ENCODE results near the gene DBX1. TPM values are rescaled to one million over a fixed set of nuclear protein-coding genes. Genes with fewer than 3 reads are reported as not detected.
A peak's percentile ranks its signal among the peaks of the same experiment; 100 is the strongest.

DBX1 gene
- total and polyA plus RNA-seq, 12 donors: not detected

DNA sequence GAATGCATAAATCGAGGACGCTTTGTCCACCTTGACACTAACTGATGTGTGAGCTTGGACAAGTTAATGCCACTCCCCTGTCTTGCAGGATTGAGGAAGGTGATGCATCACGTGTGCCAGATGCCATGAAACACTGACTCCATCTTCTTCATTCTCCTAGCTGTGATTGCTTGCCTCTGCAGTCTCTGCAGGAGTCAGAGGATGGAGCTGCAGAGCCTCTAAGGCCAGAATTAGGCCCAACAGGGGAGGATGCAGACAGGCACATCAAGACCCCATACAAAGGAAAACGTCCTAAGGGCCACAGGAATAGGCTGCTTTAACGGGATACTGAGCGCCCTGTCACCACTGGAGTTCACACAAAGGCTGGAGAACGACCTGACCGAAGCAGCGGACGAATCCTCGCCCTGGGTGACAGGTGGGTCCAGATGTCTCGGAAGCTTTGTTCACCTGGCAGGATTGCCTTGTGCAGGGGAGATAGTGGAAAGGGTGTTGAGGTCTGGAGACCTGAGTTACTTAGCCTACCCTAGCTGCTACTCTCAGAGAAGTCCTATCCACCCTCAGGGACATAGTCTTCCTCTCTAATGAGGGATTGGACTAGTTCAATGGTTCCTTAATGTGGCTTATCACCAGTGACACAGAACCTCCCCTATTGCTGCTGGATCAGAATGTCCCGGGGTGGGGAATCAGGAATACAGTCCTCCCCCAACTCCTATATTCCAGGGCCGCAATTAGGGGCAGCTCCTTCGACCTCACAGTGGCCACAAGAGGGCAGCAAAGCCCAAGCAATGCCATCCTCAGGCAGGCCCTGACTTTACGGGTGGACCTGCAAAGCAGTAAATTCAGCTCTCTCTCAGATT is 32.4 kb downstream of the DBX1 start:
- 59 to 66% (median 62%) methylated on average over 15 to 16 of the region's 16 CpGs for WGBS, 4 donors
- intact Hi-C loops (cut with DNase I): loop anchor here in 1 of 2 donors (5.0 kb wide), 2 partner anchors 176 to 224 kb away; no protein-coding TSS in a partner anchor
- no peaks in the 10 kb centered on the region for H3K9me3 ChIP-seq (replicated peaks in 1 of 3)

DNA sequence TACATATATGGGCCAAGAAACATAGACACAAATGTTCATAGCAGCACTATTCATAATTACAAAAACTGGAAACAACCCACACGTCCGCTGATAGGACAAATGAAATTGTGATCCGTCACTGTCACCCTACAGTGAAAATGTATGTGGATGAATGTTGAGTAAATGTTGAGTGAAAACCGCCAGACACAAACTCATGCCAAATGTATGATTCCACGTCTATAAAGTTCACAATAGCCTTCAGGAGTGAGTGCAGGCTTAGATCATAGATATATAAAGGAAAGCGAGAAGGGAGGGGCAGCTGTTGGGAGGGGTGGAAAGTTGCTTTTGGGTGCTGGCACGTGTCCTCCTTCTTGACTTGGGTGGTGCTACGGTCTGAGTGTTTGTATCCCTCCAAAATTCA is 33.6 kb downstream of the DBX1 start:
- intact Hi-C loops (cut with DNase I): loop anchor here in 1 of 2 donors (5.0 kb wide), 2 partner anchors 174 to 226 kb away; no protein-coding TSS in a partner anchor
- Histone ChIP-seq H3K27me3 (no peaks in the 10 kb centered on the region), H3K9me3 (replicated peaks in 1 of 3) (no peaks in the 10 kb centered on the region), H3K4me1 (replicated peaks in 1 of 2) (peaks cover 0 to under 1% of the 10 kb centered on the region in 2 donors), H3K27ac (no peak overlapping the region), H3K36me3 (replicated peaks in 1 of 2) (no peaks in the 10 kb centered on the region), H3K4me3 (no peak overlapping the region)
- 91 to 95% (median 92%) methylated on average over 8 of the region's 8 CpGs for WGBS, 4 donors
- TF ChIP-seq POLR2A (IDR thresholded peaks at IDR 0.05): no peak
- TF ChIP-seq, protein P1, sequence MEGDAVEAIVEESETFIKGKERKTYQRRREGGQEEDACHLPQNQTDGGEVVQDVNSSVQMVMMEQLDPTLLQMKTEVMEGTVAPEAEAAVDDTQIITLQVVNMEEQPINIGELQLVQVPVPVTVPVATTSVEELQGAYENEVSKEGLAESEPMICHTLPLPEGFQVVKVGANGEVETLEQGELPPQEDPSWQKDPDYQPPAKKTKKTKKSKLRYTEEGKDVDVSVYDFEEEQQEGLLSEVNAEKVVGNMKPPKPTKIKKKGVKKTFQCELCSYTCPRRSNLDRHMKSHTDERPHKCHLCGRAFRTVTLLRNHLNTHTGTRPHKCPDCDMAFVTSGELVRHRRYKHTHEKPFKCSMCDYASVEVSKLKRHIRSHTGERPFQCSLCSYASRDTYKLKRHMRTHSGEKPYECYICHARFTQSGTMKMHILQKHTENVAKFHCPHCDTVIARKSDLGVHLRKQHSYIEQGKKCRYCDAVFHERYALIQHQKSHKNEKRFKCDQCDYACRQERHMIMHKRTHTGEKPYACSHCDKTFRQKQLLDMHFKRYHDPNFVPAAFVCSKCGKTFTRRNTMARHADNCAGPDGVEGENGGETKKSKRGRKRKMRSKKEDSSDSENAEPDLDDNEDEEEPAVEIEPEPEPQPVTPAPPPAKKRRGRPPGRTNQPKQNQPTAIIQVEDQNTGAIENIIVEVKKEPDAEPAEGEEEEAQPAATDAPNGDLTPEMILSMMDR (IDR thresholded peaks at IDR 0.05): no peak
- no peak for DNase-seq

More for the DNA sequence above, 32.4 kb downstream of the DBX1 start:
- H3K36me3 ChIP-seq (replicated peaks in 1 of 2): no peaks in the 10 kb centered on the region
- peak; percentile 68 to 89 (median 79) for DNase-seq
- no peak overlapping the region for H3K4me3 ChIP-seq
- no peaks in the 10 kb centered on the region for H3K27me3 ChIP-seq
- peaks cover 0 to 6% of the 10 kb centered on the region in 2 donors for H3K4me1 ChIP-seq (replicated peaks in 1 of 2)
- no peak overlapping the region for H3K27ac ChIP-seq
- TF ChIP-seq POLR2A (IDR thresholded peaks at IDR 0.05): no peak
- TF ChIP-seq, protein P1 (IDR thresholded peaks at IDR 0.05): peak; percentile 71 to 90 (median 82)

DNA sequence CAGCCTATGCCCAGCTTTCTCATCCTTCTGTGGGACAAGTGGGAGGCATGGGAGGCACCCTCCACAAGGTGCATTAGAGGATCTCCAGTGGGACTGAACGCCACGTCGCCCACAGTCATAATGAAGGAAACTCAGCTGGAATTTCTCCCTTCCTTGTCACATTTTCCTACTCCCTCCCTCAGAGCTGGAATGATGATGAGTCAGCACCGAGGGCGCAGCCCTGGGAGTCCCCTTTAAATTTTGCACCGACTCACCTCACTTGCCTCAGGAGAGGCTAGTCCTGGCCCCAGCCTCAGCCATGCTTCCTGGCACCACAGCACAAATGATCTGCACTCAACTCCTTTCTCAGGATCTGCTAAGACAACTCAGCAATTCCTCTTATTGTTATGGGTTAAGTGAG is 34.3 kb downstream of the DBX1 start:
- no peaks in the 10 kb centered on the region for H3K27me3 ChIP-seq
- WGBS, 4 donors: 83 to 86% (median 85%) methylated on average over 5 to 6 of the region's 6 CpGs
- DNase-seq: no peak
- no peak overlapping the region for H3K4me3 ChIP-seq
- H3K4me1 ChIP-seq (replicated peaks in 1 of 2): no peaks in the 10 kb centered on the region
- no peaks in the 10 kb centered on the region for H3K9me3 ChIP-seq (replicated peaks in 1 of 3)
- intact Hi-C loops (cut with DNase I): loop anchor here in 1 of 2 donors (5.0 kb wide), 2 partner anchors 174 to 226 kb away; no protein-coding TSS in a partner anchor
- TF ChIP-seq, protein P1 (IDR thresholded peaks at IDR 0.05): no peak
- no peak for TF ChIP-seq POLR2A (IDR thresholded peaks at IDR 0.05)
- no peak overlapping the region for H3K27ac ChIP-seq
- H3K36me3 ChIP-seq (replicated peaks in 1 of 2): no peaks in the 10 kb centered on the region

DNA sequence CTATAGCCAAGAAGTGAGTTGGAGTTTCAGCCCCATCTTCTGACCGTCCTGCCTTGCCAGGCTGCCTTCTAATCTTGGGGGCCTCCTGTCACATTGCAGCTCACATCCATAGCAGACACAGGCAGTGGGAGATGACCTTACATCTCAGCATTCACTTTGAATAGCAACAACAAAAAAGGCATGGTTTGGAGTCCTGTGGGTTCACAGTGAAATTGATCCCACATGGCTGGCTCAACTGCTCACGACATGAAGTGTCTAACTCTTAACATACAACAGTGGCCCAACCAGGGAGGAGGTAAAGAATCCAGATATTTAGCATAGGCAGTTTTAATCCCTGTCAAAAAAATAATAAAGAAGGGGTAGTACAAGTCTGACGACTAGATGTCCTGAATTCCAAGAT is 38.1 kb downstream of the DBX1 start:
- no peak for DNase-seq
- H3K36me3 ChIP-seq (replicated peaks in 1 of 2): peaks cover 0 to 4% of the 10 kb centered on the region in 2 donors
- no peak overlapping the region for H3K4me3 ChIP-seq
- no peak overlapping the region for H3K27ac ChIP-seq
- intact Hi-C loops (cut with DNase I): no loop called here
- no peaks in the 10 kb centered on the region for H3K27me3 ChIP-seq
- no peak for TF ChIP-seq POLR2A (IDR thresholded peaks at IDR 0.05)
- TF ChIP-seq, protein P1 (IDR thresholded peaks at IDR 0.05): no peak
- WGBS, 4 donors: 74 to 91% (median 90%) methylated on average over 3 of the region's 3 CpGs
- no peaks in the 10 kb centered on the region for H3K9me3 ChIP-seq (replicated peaks in 1 of 3)
- no peaks in the 10 kb centered on the region for H3K4me1 ChIP-seq (replicated peaks in 1 of 2)

Measured in adrenal gland (tissue), 12 donors.